K562 (cell line): ENCODE results near the gene RNASET2. TPM values are rescaled to one million over a fixed set of nuclear protein-coding genes. Genes with fewer than 3 reads are reported as not detected.
"Not testable (repeated sequence)": the region's sequence is repeated elsewhere in the genome, so short reads cannot be mapped to it uniquely, and the experiment has no call there.

ENCODE experiments used
- ATAC-seq: fragments of 200-7000 bp; cut with Tn5 transposase; 3 replicates; pipeline ENCODE4 v1.9.1; 2020; ENCODE audit warnings: moderate library complexity
- BruUV-seq: library from RNA; stranded (reverse); fragments of 400-500 nt; replicated peaks from 2 replicates; lab custom pipeline; 2021; lab: Mats Ljungman, UMichigan
- CTCF ChIA-PET: fragments of 300-600 bp; formaldehyde crosslinking; extraction: SDS; loops from one replicate; lab custom pipeline; 2021; ENCODE audit warnings: low intra/inter-chr PET ratio; lab: Yijun Ruan, JAX
- POLR2A ChIA-PET: fragments of 300-600, 350-650 bp; sonication (Branson Sonifier 250); formaldehyde crosslinking; extraction: SDS; loops from one replicate; lab custom pipeline; 2021; ENCODE audit warnings: antibody characterized with exemption, inconsistent platforms; lab: Yijun Ruan, JAX
- DNase-seq, 4 experiments: peaks; one replicate each; pipeline versions ENCODE4 v3.0.0 to v3.0.0-alpha.2; 2011 to 2018; ENCODE audit warnings: low spot score in 3 of 4, mixed read lengths in 3 of 4; ENCODE audit errors: extremely low read depth in 1 of 4
- FAIRE-seq: peaks from 2 replicates; lab custom pipeline; 2011; peaks lifted over from hg19 to GRCh38; lab: Jason Lieb, UNC
- H2AFZ ChIP-seq: 2 replicates; pipeline ENCODE4 v1.6.0; 2011; ENCODE audit warnings: low read depth, low read length, control low read depth, inconsistent platforms
- H3K27ac ChIP-seq: fragments of 200-600 bp; 3 replicates; pipeline ENCODE4 v1.8.0; 2011; ENCODE audit warnings: low read depth, mild to moderate bottlenecking, control low read depth, inconsistent platforms, low read length, moderate library complexity, mixed read lengths; ENCODE audit errors: extremely low read depth
- H3K27me3 ChIP-seq, 2 experiments: fragments of 300-600 bp in 1 of 2; 2 replicates in 1 of 2; 3 replicates in 1 of 2; pipeline versions ENCODE4 v1.6.0 to v1.8.0; 2011; ENCODE audit warnings: inconsistent platforms in 2 of 2, low read length in 2 of 2, mild to moderate bottlenecking in 1 of 2, mixed read lengths in 1 of 2, moderate library complexity in 1 of 2; ENCODE audit not compliant: control insufficient read depth in 2 of 2, insufficient read depth in 2 of 2
- H3K36me3 ChIP-seq: fragments of 300-600 bp; 3 replicates; pipeline ENCODE4 v1.8.0; 2011; ENCODE audit warnings: mild to moderate bottlenecking, low read length, inconsistent platforms; ENCODE audit not compliant: control insufficient read depth, insufficient read depth
- H3K4me1 ChIP-seq, 2 experiments: fragments of 200-600 bp in 1 of 2; replicated peaks in 1 of 2; 2 replicates in 1 of 2; 3 replicates in 1 of 2; pipeline versions ENCODE4 v1.5.1 to v1.8.0; 2011; ENCODE audit warnings: inconsistent platforms in 2 of 2, low read length in 2 of 2, mild to moderate bottlenecking in 1 of 2, mixed read lengths in 1 of 2, moderate library complexity in 1 of 2; ENCODE audit not compliant: control insufficient read depth in 2 of 2, insufficient read depth in 2 of 2
- H3K4me2 ChIP-seq: 2 replicates; pipeline ENCODE4 v1.6.1; 2011; ENCODE audit warnings: low read length, control low read depth, inconsistent platforms, mixed read lengths; ENCODE audit not compliant: insufficient read depth
- H3K4me3 ChIP-seq: fragments of 200-600 bp; sonication (generic), shearing (Covaris generic); 2 replicates; pipeline ENCODE4 v1.5.1; 2016; ENCODE audit warnings: control low read depth, inconsistent platforms
- H3K79me2 ChIP-seq: fragments of 200-600 bp; 3 replicates; pipeline ENCODE4 v1.8.0; 2011; ENCODE audit warnings: low read length, inconsistent platforms; ENCODE audit not compliant: control insufficient read depth, insufficient read depth
- H3K9ac ChIP-seq, 2 experiments: 2 replicates each; pipeline versions ENCODE4 v1.6.0 to v1.6.1; 2011; ENCODE audit warnings: low read depth in 2 of 2, low read length in 2 of 2, control low read depth in 1 of 2, inconsistent platforms in 1 of 2, mild to moderate bottlenecking in 1 of 2, mixed read lengths in 1 of 2; ENCODE audit not compliant: insufficient read depth in 1 of 2
- H3K9me1 ChIP-seq: one replicate; pipeline ENCODE4 v1.6.0; 2011; ENCODE audit warnings: inconsistent platforms, mild to moderate bottlenecking, low read length, moderate library complexity; ENCODE audit not compliant: control insufficient read depth, insufficient read depth
- H3K9me3 ChIP-seq: replicated peaks from 2 replicates; pipeline ENCODE4 v1.5.1; 2011; ENCODE audit warnings: low read depth, low read length, inconsistent platforms; ENCODE audit not compliant: control insufficient read depth, insufficient read depth
- H4K20me1 ChIP-seq: replicated peaks from 2 replicates; pipeline ENCODE4 v1.6.1; 2011; ENCODE audit warnings: low read length, inconsistent platforms, mixed read lengths; ENCODE audit not compliant: control insufficient read depth, insufficient read depth
- BRF1 ChIP-seq: IDR thresholded peaks from 3 replicates; pipeline ENCODE4 v1.6.1; 2011; ENCODE audit warnings: borderline replicate concordance, mild to moderate bottlenecking; ENCODE audit not compliant: insufficient read length; ENCODE audit errors: extremely low read depth
- C11orf30 ChIP-seq: fragments of 450-650 bp; IDR thresholded peaks from 2 replicates; pipeline ENCODE4 v1.6.1; 2016; ENCODE audit warnings: low read depth, mild to moderate bottlenecking
- CC2D1A ChIP-seq: fragments of 450-650 bp; IDR thresholded peaks from 2 replicates; pipeline ENCODE4 v1.6.1; 2017; ENCODE audit warnings: mild to moderate bottlenecking
- EGR1 ChIP-seq: fragments of 450-650 bp; conservative IDR thresholded peaks from 2 replicates; pipeline ENCODE4 v1.6.1; 2017; ENCODE audit warnings: mild to moderate bottlenecking
- FOXK1 ChIP-seq: sonication (generic); formaldehyde crosslinking; IDR thresholded peaks from 2 replicates; pipeline ENCODE4 v1.8.0; 2022; ENCODE audit warnings: missing genetic modification reagents, mild to moderate bottlenecking, borderline replicate concordance
- KDM4B ChIP-seq, 2 experiments: fragments of 450-650 bp in 1 of 2; sonication (generic) in 1 of 2; IDR thresholded peaks; 2 replicates each; pipeline ENCODE4 v1.6.1; 2016 to 2017; ENCODE audit warnings: borderline replicate concordance in 2 of 2, antibody characterized with exemption in 1 of 2, low read depth in 1 of 2, mild to moderate bottlenecking in 1 of 2
- MECOM ChIP-seq: fragments of 250-450 bp; sonication (Bioruptor Pico); IDR thresholded peaks from 2 replicates; pipeline ENCODE4 v1.8.0; 2022; ENCODE audit warnings: inconsistent platforms
- PHF8 ChIP-seq: fragments of 200-600 bp; sonication (generic); IDR thresholded peaks from 2 replicates; pipeline ENCODE4 v1.6.1; 2012; ENCODE audit warnings: mixed run types, mild to moderate bottlenecking, inconsistent platforms, low read length, moderate library complexity, borderline replicate concordance
- RAD51 ChIP-seq: fragments of 450-650 bp; IDR thresholded peaks from 2 replicates; pipeline ENCODE4 v1.7.1; 2016; ENCODE audit warnings: low read depth, mild to moderate bottlenecking, borderline replicate concordance
- SRSF1 ChIP-seq: fragments of 200-400 bp; formaldehyde crosslinking; IDR thresholded peaks from 2 replicates; pipeline ENCODE4 v1.6.1; 2017; ENCODE audit warnings: mild to moderate bottlenecking, low read depth, low read length, moderate library complexity
- ZNF436 ChIP-seq: fragments of 250-450, 450-650 bp; sonication (Bioruptor Pico); formaldehyde crosslinking; IDR thresholded peaks from 2 replicates; pipeline ENCODE4 v1.7.0; 2020; ENCODE audit warnings: mild to moderate bottlenecking
- WGBS: fragments of 100-300 bp; shearing (Covaris generic); methylation state at CpG from one replicate; pipeline ENCODE4 v1.1.6; 2016; ENCODE audit warnings: low coverage, mixed read lengths; ENCODE audit not compliant: insufficient coverage; ENCODE audit errors: missing lambda C conversion rate; 5-methylcytosine and 5-hydroxymethylcytosine counted together
- in situ Hi-C: fragments of 300-500 bp; cut with MboI; formaldehyde crosslinking; loops from 4 replicates; pipeline ENCODE4 v1.15.0; 2018; ENCODE audit warnings: inconsistent platforms, mixed read lengths
- intact Hi-C: fragments of 100-400 bp; cut with micrococcal nuclease; formaldehyde crosslinking; loops from 2 replicates; pipeline ENCODE4 v1.14.2; 2022
- polyA plus RNA-seq, 8 experiments: library from polyadenylated mRNA; depleted of rRNA in 4 of 8; stranded (reverse) in 5 of 8; unstranded in 3 of 8; fragments of >200 nt; fragmentation: Nextera tagmentation in 2 of 8; fragmentation: Illumina TruSeq in 1 of 8; extraction: Ambion mirVana in 2 of 8; extraction: Trizol in 1 of 8; gene quantifications; 2 replicates each; pipeline versions ENCODE4 v1.2.1 to v1.2.3, GENCODE V29; 2011 to 2014; ENCODE audit warnings: inconsistent platforms in 1 of 8, missing spikeins in 1 of 8
- total RNA-seq, 7 experiments: library from RNA; depleted of rRNA in 6 of 7; stranded (reverse); fragments of >200 nt in 6 of 7; fragmentation: Illumina TruSeq in 2 of 7; extraction: Trizol in 2 of 7; gene quantifications; 2 replicates each; pipeline versions ENCODE4 v1.2.1 to v1.2.3, GENCODE V29; 2011 to 2021; ENCODE audit warnings: low replicate concordance in 1 of 7
- TF ChIP-seq, protein P1 (sequence below): conservative IDR thresholded peaks from 2 replicates; pipeline ENCODE4 v1.6.1; 2011; ENCODE audit warnings: low read depth, mild to moderate bottlenecking, low read length; ENCODE audit not compliant: control insufficient read depth
- TF ChIP-seq, protein P2 (sequence below): sonication (generic); formaldehyde crosslinking; IDR thresholded peaks from 2 replicates; pipeline ENCODE4 v1.8.1; 2023; ENCODE audit warnings: mild to moderate bottlenecking, missing genetic modification reagents

The RNASET2 gene
- total and polyA plus RNA-seq, 9 of the 15 experiments (the other 6 are each of a cell fraction or from before 2014, with no cell fraction given), result 7.4 to 141 (median 91.3) TPM

DNA sequence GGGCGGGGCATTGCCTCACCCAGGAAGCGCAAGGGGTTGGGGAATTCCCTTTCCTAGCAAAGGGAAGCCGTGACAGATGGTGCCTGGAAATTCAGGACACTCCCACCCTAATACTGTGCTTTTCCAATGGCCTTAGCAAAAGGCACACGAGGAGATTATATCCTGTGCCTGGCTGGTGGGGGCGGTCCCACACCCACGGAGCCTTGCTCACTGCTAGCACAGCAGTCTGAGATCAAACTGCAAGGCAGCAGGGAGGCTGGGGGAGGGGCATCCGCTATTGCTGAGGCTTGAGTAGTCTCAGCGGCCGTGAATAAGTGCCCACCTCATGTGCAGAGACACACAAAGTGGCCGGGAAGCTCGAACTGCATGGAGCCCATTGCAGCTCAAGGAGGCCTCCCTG lies 71.4 kb downstream of the RNASET2 start:
- H3K36me3 ChIP-seq, result not testable (repeated sequence)

GRCh38 chr6:166879594-166879993 lies 76.8 kb downstream of the RNASET2 start:
- Histone ChIP-seq H3K4me2 (no peak overlapping the region), H3K9ac (no peak overlapping the region), H2AFZ (no peak overlapping the region), H4K20me1 (no peaks in the 10 kb centered on the region), H3K9me3 (no peaks in the 10 kb centered on the region; the same call in 1 of the 2 replicates), H3K27ac (no peak overlapping the region), H3K27me3 (peaks cover 4 to 9% of the 10 kb centered on the region in 2 experiments; a peak in 3 of 5 replicates), H3K36me3 (no peaks in the 10 kb centered on the region), H3K4me3 (no peak overlapping the region), H3K4me1 (no peaks in the 10 kb centered on the region), H3K79me2 (no peaks in the 10 kb centered on the region), H3K9me1 (no peaks in the 10 kb centered on the region)
- POLR2A ChIA-PET, result interaction anchor here (1.2 kb wide), 1 partner anchor 13 kb away, joined by 3 read pairs; no protein-coding TSS in a partner anchor
- DNase-seq, result no peak
- in situ Hi-C loops (no loop called here), intact Hi-C loops (no loop called here)
- WGBS, result 6% methylated on average over 1 of the region's 1 CpG
- CTCF ChIA-PET, result no interaction called here
- no peak for ATAC-seq
- BruUV-seq, result no TSS peak
- FAIRE-seq, result no peak
- TF ChIP-seq C11orf30, result peak; percentile 48; the same call in 1 of the 2 replicates
- TF ChIP-seq KDM4B (IDR thresholded peaks at IDR 0.05; ENCODE audit: borderline replicate concordance in 2 of 2, low read depth in 1 of 2), result no peak
- TF ChIP-seq FOXK1 (CRISPR knock-in tag), result no peak
- no peak for TF ChIP-seq BRF1
- TF ChIP-seq PHF8, result no peak
- TF ChIP-seq RAD51, result no peak
- TF ChIP-seq SRSF1, result no peak
- TF ChIP-seq ZNF436, result no peak
- TF ChIP-seq CC2D1A, result no peak
- TF ChIP-seq, protein P1, sequence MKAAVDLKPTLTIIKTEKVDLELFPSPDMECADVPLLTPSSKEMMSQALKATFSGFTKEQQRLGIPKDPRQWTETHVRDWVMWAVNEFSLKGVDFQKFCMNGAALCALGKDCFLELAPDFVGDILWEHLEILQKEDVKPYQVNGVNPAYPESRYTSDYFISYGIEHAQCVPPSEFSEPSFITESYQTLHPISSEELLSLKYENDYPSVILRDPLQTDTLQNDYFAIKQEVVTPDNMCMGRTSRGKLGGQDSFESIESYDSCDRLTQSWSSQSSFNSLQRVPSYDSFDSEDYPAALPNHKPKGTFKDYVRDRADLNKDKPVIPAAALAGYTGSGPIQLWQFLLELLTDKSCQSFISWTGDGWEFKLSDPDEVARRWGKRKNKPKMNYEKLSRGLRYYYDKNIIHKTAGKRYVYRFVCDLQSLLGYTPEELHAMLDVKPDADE, result no peak
- no peak for TF ChIP-seq MECOM (CRISPR knock-in tag)

More for the DNA sequence above, 71.4 kb downstream of the RNASET2 start:
- H2AFZ ChIP-seq, in situ Hi-C loops, H3K4me3 ChIP-seq, BruUV-seq, intact Hi-C loops, H3K27ac ChIP-seq, H3K9me3 ChIP-seq, H3K4me2 ChIP-seq, H3K27me3 ChIP-seq, H3K79me2 ChIP-seq, CTCF ChIA-PET, ATAC-seq, H3K9me1 ChIP-seq: not testable (repeated sequence)
- 9% methylated on average over 11 of the region's 11 CpGs for WGBS
- TF ChIP-seq, protein P2, sequence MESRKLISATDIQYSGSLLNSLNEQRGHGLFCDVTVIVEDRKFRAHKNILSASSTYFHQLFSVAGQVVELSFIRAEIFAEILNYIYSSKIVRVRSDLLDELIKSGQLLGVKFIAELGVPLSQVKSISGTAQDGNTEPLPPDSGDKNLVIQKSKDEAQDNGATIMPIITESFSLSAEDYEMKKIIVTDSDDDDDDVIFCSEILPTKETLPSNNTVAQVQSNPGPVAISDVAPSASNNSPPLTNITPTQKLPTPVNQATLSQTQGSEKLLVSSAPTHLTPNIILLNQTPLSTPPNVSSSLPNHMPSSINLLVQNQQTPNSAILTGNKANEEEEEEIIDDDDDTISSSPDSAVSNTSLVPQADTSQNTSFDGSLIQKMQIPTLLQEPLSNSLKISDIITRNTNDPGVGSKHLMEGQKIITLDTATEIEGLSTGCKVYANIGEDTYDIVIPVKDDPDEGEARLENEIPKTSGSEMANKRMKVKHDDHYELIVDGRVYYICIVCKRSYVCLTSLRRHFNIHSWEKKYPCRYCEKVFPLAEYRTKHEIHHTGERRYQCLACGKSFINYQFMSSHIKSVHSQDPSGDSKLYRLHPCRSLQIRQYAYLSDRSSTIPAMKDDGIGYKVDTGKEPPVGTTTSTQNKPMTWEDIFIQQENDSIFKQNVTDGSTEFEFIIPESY (CRISPR knock-in tag), result peak; percentile 57; the same call in 1 of the 2 replicates
- peak; percentile 59 for TF ChIP-seq EGR1
- TF ChIP-seq, all 486 proteins: peak for 2; not testable (repeated sequence) for 484
- H3K4me1 ChIP-seq, DNase-seq, FAIRE-seq, H3K9ac ChIP-seq, H4K20me1 ChIP-seq: not testable (repeated sequence)
- POLR2A ChIA-PET, result interaction anchor here (0.6 kb wide), 1 partner anchor 25 kb away, joined by 3 read pairs; no protein-coding TSS in a partner anchor
